Trophoblast cell (in vitro differentiated cells and primary cell): ENCODE data around the gene PCDHA3.
"Not testable (repeated sequence)": the region's sequence is repeated elsewhere in the genome, so short reads cannot be mapped to it uniquely, and the experiment has no call there.

Experiments
- DNase-seq, 2 donors: peaks; one replicate each; pipeline ENCODE4 v3.0.0-alpha.2; 2016
- H2AFZ ChIP-seq: 2 replicates; pipeline ENCODE4 v1.6.1; 2013; ENCODE audit warnings: low read length, moderate library complexity, mild to moderate bottlenecking; ENCODE audit not compliant: insufficient read depth, poor library complexity
- H2AK5ac ChIP-seq: 2 replicates; pipeline ENCODE4 v1.6.1; 2013; ENCODE audit warnings: mild to moderate bottlenecking, low read length
- H2BK120ac ChIP-seq: 2 replicates; pipeline ENCODE4 v1.6.1; 2013; ENCODE audit warnings: low read length, mild to moderate bottlenecking, moderate library complexity; ENCODE audit not compliant: insufficient read depth, poor library complexity
- H2BK12ac ChIP-seq: 2 replicates; pipeline ENCODE4 v1.6.1; 2013; ENCODE audit warnings: mild to moderate bottlenecking, low read length, moderate library complexity
- H2BK5ac ChIP-seq: 2 replicates; pipeline ENCODE4 v1.6.1; 2013; ENCODE audit warnings: low read length, low read depth, moderate library complexity, mild to moderate bottlenecking; ENCODE audit not compliant: poor library complexity
- H3K14ac ChIP-seq: 2 replicates; pipeline ENCODE4 v1.6.1; 2013; ENCODE audit warnings: mild to moderate bottlenecking, low read length
- H3K18ac ChIP-seq: 2 replicates; pipeline ENCODE4 v1.6.1; 2013; ENCODE audit warnings: mild to moderate bottlenecking, low read length
- H3K23ac ChIP-seq: 2 replicates; pipeline ENCODE4 v1.6.1; 2013; ENCODE audit warnings: low read length
- H3K27ac ChIP-seq: 2 replicates; pipeline ENCODE4 v1.5.1; 2013; ENCODE audit warnings: low read depth, mild to moderate bottlenecking, inconsistent platforms, low read length, moderate library complexity
- H3K27me3 ChIP-seq: 2 replicates; pipeline ENCODE4 v1.6.1; 2013; ENCODE audit warnings: inconsistent platforms, mild to moderate bottlenecking, low read length, moderate library complexity; ENCODE audit not compliant: insufficient read depth
- H3K36me3 ChIP-seq, 2 experiments: 1 replicate in 1 of 2; 2 replicates in 1 of 2; pipeline ENCODE4 v1.6.1; 2013; ENCODE audit warnings: low read length in 2 of 2, mild to moderate bottlenecking in 2 of 2, moderate library complexity in 1 of 2; ENCODE audit not compliant: insufficient read depth in 2 of 2, control insufficient read depth in 1 of 2
- H3K4ac ChIP-seq: 2 replicates; pipeline ENCODE4 v1.6.1; 2013; ENCODE audit warnings: low read depth, mild to moderate bottlenecking, low read length, moderate library complexity
- H3K4me1 ChIP-seq, 2 experiments: 1 replicate in 1 of 2; 2 replicates in 1 of 2; pipeline ENCODE4 v1.6.1; 2013; ENCODE audit warnings: low read length in 2 of 2, mild to moderate bottlenecking in 2 of 2, moderate library complexity in 1 of 2; ENCODE audit not compliant: insufficient read depth in 2 of 2, control insufficient read depth in 1 of 2
- H3K4me2 ChIP-seq: 2 replicates; pipeline ENCODE4 v1.6.1; 2013; ENCODE audit warnings: inconsistent platforms, mild to moderate bottlenecking, low read length, moderate library complexity
- H3K4me3 ChIP-seq: 2 replicates; pipeline ENCODE4 v1.5.1; 2013; ENCODE audit warnings: mild to moderate bottlenecking, low read depth, low read length, inconsistent platforms
- H3K79me1 ChIP-seq: one replicate; pipeline ENCODE4 v1.6.1; 2013; ENCODE audit warnings: low read length
- H3K79me2 ChIP-seq: 2 replicates; pipeline ENCODE4 v1.6.1; 2013; ENCODE audit warnings: low read length, mild to moderate bottlenecking; ENCODE audit not compliant: control insufficient read depth, insufficient read depth, poor library complexity
- H3K9ac ChIP-seq: 2 replicates; pipeline ENCODE4 v1.6.1; 2013; ENCODE audit warnings: mild to moderate bottlenecking, low read length
- H3K9me3 ChIP-seq: 2 replicates; pipeline ENCODE4 v1.6.1; 2013; ENCODE audit warnings: low read depth, mild to moderate bottlenecking, control low read depth, inconsistent platforms, low read length; ENCODE audit not compliant: insufficient read depth
- H4K12ac ChIP-seq: 2 replicates; pipeline ENCODE4 v1.6.1; 2013; ENCODE audit warnings: low read depth, mild to moderate bottlenecking, low read length, moderate library complexity
- H4K8ac ChIP-seq: 2 replicates; pipeline ENCODE4 v1.6.1; 2013; ENCODE audit warnings: low read depth, mild to moderate bottlenecking, low read length, moderate library complexity
- H4K91ac ChIP-seq: one replicate; pipeline ENCODE4 v1.6.1; 2013; ENCODE audit warnings: low read depth, mild to moderate bottlenecking, low read length, moderate library complexity
- WGBS: extraction: QIAGEN DNeasy Blood & Tissue Kit; methylation state at CpG from one replicate; pipeline ENCODE4 v1.1.7; 2013; ENCODE audit warnings: missing lambda C conversion rate; ENCODE audit not compliant: insufficient read length, insufficient coverage; ENCODE audit errors: extremely low coverage; 5-methylcytosine and 5-hydroxymethylcytosine counted together

The PCDHA3 gene

DNA sequence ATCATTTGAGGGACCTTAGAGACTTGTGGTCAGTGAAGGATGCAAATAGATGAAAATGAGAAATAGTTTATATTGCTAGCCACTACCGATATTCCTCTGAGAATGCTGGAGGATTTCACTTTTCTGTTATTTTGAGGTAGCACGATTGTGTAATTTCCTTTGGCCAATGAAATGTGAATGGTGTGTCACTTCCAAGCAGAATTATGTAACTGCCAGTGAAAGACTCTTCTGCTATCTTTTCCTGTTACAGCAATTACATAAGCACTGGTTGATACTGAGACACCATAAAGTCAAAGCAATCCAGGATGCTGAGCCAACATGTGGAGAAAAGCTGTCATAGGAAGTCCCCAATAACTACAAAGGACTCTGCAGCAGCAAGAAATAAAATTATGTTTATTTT is 9.8 kb upstream of the PCDHA3 start:
- Histone ChIP-seq H3K79me1 (no peaks in the 10 kb centered on the region), H3K9ac (no peak overlapping the region), H3K27ac (no peak overlapping the region), H4K91ac (no peak overlapping the region), H3K18ac (no peak overlapping the region), H2BK12ac (no peak overlapping the region), H3K4me2 (no peak overlapping the region), H3K36me3 (no peaks in the 10 kb centered on the region), H2BK120ac (no peak overlapping the region), H2AFZ (no peak overlapping the region), H3K23ac (no peak overlapping the region), H3K4me1 (no peaks in the 10 kb centered on the region), H3K14ac (no peak overlapping the region), H3K79me2 (no peaks in the 10 kb centered on the region), H3K4me3 (no peak overlapping the region), H3K27me3 (no peaks in the 10 kb centered on the region), H3K9me3 (peaks cover 26% of the 10 kb centered on the region), H3K4ac (no peak overlapping the region), H4K8ac (no peak overlapping the region), H2AK5ac (no peak overlapping the region), H4K12ac (no peak overlapping the region), H2BK5ac (no peak overlapping the region)
- no peak for DNase-seq
- no CpG with 5 or more reads among the region's 2 CpGs for WGBS

DNA sequence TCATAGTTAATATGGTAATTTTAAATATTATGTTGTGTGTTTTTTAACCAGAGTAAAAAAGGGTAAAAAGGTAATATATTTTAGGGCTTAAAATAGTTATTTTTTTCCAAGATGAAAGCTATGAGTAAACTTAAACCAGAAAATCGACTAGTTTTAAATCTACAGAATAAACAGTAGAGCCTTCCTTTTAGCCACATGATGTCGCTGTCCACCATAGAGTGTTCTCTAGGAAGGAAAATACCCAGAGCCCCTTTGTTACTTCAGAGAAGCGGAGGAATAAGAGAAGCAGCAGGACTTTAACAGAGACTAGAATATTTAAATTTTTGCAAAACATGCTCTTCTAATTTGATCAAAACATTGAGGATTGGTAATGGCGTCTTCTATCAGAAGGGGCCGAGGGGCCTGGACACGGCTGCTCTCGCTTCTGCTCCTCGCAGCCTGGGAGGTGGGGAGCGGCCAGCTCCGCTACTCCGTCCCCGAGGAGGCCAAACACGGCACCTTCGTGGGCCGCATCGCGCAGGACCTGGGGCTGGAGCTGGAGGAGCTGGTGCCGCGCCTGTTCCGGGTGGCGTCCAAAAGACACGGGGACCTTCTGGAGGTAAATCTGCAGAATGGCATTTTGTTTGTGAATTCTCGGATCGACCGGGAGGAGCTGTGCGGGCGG is 6.1 kb upstream of the PCDHA3 start, which contains the start of gene PCDHA2:
TSS of gene PCDHA2 (plus strand) at position 258 of the 664 bp plus-strand sequence.
- Histone ChIP-seq H3K79me1 (no peaks in the 10 kb centered on the region), H3K18ac (no peak within 1 kb of the TSS), H3K36me3 (peaks cover 2 to 4% of the 10 kb centered on the region in 2 experiments), H4K8ac (no peak within 1 kb of the TSS), H2BK120ac (no peak within 1 kb of the TSS), H3K9me3 (peaks cover 14% of the 10 kb centered on the region), H2AK5ac (no peak within 1 kb of the TSS), H3K9ac (no peak within 1 kb of the TSS), H3K27ac (no peak within 1 kb of the TSS), H3K79me2 (no peaks in the 10 kb centered on the region), H4K12ac (no peak within 1 kb of the TSS), H2BK5ac (no peak within 1 kb of the TSS), H3K4me3 (peak within 1 kb of the TSS; percentile 61), H2AFZ (peak within 1 kb of the TSS; percentile 54), H3K4me2 (peak within 1 kb of the TSS; percentile 47), H2BK12ac (no peak within 1 kb of the TSS), H3K4ac (no peak within 1 kb of the TSS), H3K27me3 (no peaks in the 10 kb centered on the region), H3K23ac (no peak within 1 kb of the TSS), H3K14ac (no peak within 1 kb of the TSS), H4K91ac (no peak within 1 kb of the TSS), H3K4me1 (no peaks in the 10 kb centered on the region)
- DNase-seq: no peak
- no CpG with 5 or more reads among the region's 27 CpGs for WGBS

DNA sequence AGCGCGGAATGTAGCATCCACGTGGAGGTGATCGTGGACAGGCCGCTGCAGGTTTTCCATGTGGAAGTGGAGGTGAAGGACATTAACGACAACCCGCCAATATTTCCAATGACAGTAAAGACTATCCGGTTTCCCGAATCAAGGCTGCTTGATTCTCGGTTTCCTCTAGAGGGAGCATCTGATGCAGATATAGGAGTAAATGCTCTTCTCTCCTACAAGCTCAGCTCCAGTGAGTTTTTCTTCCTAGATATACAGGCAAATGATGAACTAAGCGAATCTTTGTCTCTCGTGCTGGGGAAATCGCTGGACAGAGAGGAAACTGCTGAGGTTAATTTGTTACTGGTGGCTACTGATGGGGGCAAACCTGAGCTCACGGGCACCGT is 5.6 kb upstream of the PCDHA3 start:
- Histone ChIP-seq H3K4me3 (peak overlapping the region; percentile 61), H3K4ac (no peak overlapping the region), H2AFZ (peak overlapping the region; percentile 54), H3K14ac (no peak overlapping the region), H3K18ac (no peak overlapping the region), H2BK120ac (no peak overlapping the region), H3K27me3 (no peaks in the 10 kb centered on the region), H4K91ac (no peak overlapping the region), H2AK5ac (no peak overlapping the region), H3K4me2 (peak overlapping the region; percentile 47), H3K23ac (no peak overlapping the region), H3K36me3 (peaks cover 2 to 4% of the 10 kb centered on the region in 2 experiments), H3K9me3 (peaks cover 14% of the 10 kb centered on the region), H4K12ac (no peak overlapping the region), H3K79me2 (no peaks in the 10 kb centered on the region), H2BK5ac (no peak overlapping the region), H3K9ac (no peak overlapping the region), H3K79me1 (no peaks in the 10 kb centered on the region), H3K4me1 (no peaks in the 10 kb centered on the region), H3K27ac (no peak overlapping the region), H2BK12ac (no peak overlapping the region), H4K8ac (no peak overlapping the region)
- no peak for DNase-seq
- no CpG with 5 or more reads among the region's 15 CpGs for WGBS

DNA sequence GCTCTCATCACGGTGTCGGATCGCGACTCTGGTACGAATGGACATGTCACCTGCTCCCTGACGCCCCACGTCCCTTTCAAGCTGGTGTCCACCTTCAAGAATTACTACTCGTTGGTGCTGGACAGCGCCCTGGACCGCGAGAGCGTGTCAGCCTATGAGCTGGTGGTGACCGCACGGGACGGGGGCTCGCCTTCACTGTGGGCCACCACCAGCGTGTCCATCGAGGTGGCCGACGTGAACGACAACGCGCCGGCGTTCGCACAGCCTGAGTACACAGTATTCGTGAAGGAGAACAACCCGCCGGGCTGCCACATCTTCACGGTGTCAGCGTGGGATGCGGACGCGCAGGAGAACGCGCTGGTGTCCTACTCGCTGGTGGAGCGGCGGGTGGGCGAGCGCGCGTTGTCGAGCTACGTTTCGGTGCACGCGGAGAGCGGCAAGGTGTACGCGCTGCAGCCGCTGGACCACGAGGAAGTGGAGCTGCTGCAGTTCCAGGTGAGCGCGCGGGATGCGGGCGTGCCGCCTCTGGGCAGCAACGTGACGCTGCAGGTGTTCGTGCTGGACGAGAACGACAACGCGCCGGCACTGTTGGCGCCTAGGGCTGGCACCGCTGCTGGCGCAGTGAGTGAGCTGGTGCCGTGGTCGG is 4.7 kb upstream of the PCDHA3 start:
- not testable (repeated sequence) for H2BK120ac ChIP-seq, H3K4ac ChIP-seq, H3K23ac ChIP-seq, DNase-seq, H3K79me1 ChIP-seq, H2BK12ac ChIP-seq, H2AK5ac ChIP-seq, H3K4me2 ChIP-seq, H3K9ac ChIP-seq, H3K27ac ChIP-seq, H3K79me2 ChIP-seq, H3K4me3 ChIP-seq, H4K8ac ChIP-seq, H3K18ac ChIP-seq, H2BK5ac ChIP-seq, H3K14ac ChIP-seq, H3K36me3 ChIP-seq, H4K91ac ChIP-seq, H3K4me1 ChIP-seq, H3K27me3 ChIP-seq, H4K12ac ChIP-seq, H2AFZ ChIP-seq
- no CpG with 5 or more reads among the region's 72 CpGs for WGBS
- H3K9me3 ChIP-seq: peaks cover 16% of the 10 kb centered on the region
